Duodenal mucosa (tissue), 2 donors: ENCODE data around the gene UGT1A8.

Experiments
- H3K27ac ChIP-seq: one replicate; pipeline ENCODE4 v1.7.0; 2013; ENCODE audit warnings: low read depth, low read length
- H3K27me3 ChIP-seq, 2 donors: one replicate each; pipeline ENCODE4 v1.7.0; 2013; ENCODE audit warnings: low read length in 2 of 2, control low read depth in 1 of 2; ENCODE audit not compliant: insufficient read depth in 2 of 2, control insufficient read depth in 1 of 2
- H3K36me3 ChIP-seq, 2 donors: one replicate each; pipeline ENCODE4 v1.7.0; 2013; ENCODE audit warnings: low read length in 2 of 2, control low read depth in 1 of 2; ENCODE audit not compliant: insufficient read depth in 2 of 2, control insufficient read depth in 1 of 2
- H3K4me1 ChIP-seq, 2 donors: one replicate each; pipeline ENCODE4 v1.7.0; 2013; ENCODE audit warnings: low read length in 2 of 2, control low read depth in 1 of 2; ENCODE audit not compliant: insufficient read depth in 2 of 2, control insufficient read depth in 1 of 2
- H3K4me3 ChIP-seq, 2 donors: one replicate each; pipeline ENCODE4 v1.7.0; 2013; ENCODE audit warnings: low read length in 2 of 2, low read depth in 1 of 2
- H3K9ac ChIP-seq, 2 donors: one replicate each; pipeline ENCODE4 v1.7.0; 2013; ENCODE audit warnings: low read length in 2 of 2, low read depth in 1 of 2
- H3K9me3 ChIP-seq, 2 donors: one replicate each; pipeline ENCODE4 v1.7.0; 2013; ENCODE audit warnings: low read length in 2 of 2, control low read depth in 1 of 2; ENCODE audit not compliant: control insufficient read depth in 1 of 2

UGT1A8 gene

GRCh38 chr2:233681521-233682099 lies 64.2 kb downstream of the UGT1A8 start, which contains the start of gene UGT1A7:
Gene UGT1A7 (plus strand): TSS chr2:233681901. CDS start chr2:233681938, 37 bp downstream.
- no peaks in the 10 kb centered on the region for H3K4me1 ChIP-seq
- no peak within 1 kb of the TSS for H3K27ac ChIP-seq
- H3K9ac ChIP-seq: no peak within 1 kb of the TSS
- H3K27me3 ChIP-seq: no peaks in the 10 kb centered on the region
- H3K9me3 ChIP-seq: no peaks in the 10 kb centered on the region
- no peak within 1 kb of the TSS for H3K4me3 ChIP-seq
- no peaks in the 10 kb centered on the region for H3K36me3 ChIP-seq

- Histone ChIP-seq H3K4me3 (no peak overlapping the region), H3K9ac (no peak overlapping the region), H3K27ac (no peak overlapping the region), H3K27me3 (no peaks in the 10 kb centered on the region), H3K4me1 (peaks cover 8 to 10% of the 10 kb centered on the region in 2 donors), H3K9me3 (no peaks in the 10 kb centered on the region), H3K36me3 (no peaks in the 10 kb centered on the region)
These were observed 67.2 kb downstream of the UGT1A8 start for GRCh38 chr2:233684640-233685039.

- Histone ChIP-seq H3K9me3 (no peaks in the 10 kb centered on the region), H3K4me1 (peaks cover 23 to 24% of the 10 kb centered on the region in 2 donors), H3K27ac (no peak overlapping the region), H3K9ac (no peak overlapping the region), H3K4me3 (no peak overlapping the region), H3K27me3 (no peaks in the 10 kb centered on the region), H3K36me3 (no peaks in the 10 kb centered on the region)
These were observed 69.5 kb downstream of the UGT1A8 start for GRCh38 chr2:233686928-233687327.

GRCh38 chr2:233688341-233688740 lies 70.9 kb downstream of the UGT1A8 start:
- H3K9ac ChIP-seq: no peak overlapping the region
- no peak overlapping the region for H3K4me3 ChIP-seq
- H3K36me3 ChIP-seq: no peaks in the 10 kb centered on the region
- H3K27me3 ChIP-seq: no peaks in the 10 kb centered on the region
- H3K27ac ChIP-seq: no peak overlapping the region
- H3K9me3 ChIP-seq: no peaks in the 10 kb centered on the region
- peaks cover 29 to 35% of the 10 kb centered on the region in 2 donors for H3K4me1 ChIP-seq

- Histone ChIP-seq H3K27me3 (no peaks in the 10 kb centered on the region), H3K4me1 (peaks cover 36 to 40% of the 10 kb centered on the region in 2 donors), H3K4me3 (no peak overlapping the region), H3K9me3 (no peaks in the 10 kb centered on the region), H3K36me3 (no peaks in the 10 kb centered on the region), H3K27ac (no peak overlapping the region), H3K9ac (no peak overlapping the region)
These were observed 71.6 kb downstream of the UGT1A8 start for GRCh38 chr2:233689031-233689430.

- Histone ChIP-seq H3K4me3 (no peak overlapping the region), H3K4me1 (peaks cover 37 to 41% of the 10 kb centered on the region in 2 donors), H3K27ac (no peak overlapping the region), H3K9me3 (no peaks in the 10 kb centered on the region), H3K27me3 (no peaks in the 10 kb centered on the region), H3K9ac (no peak overlapping the region), H3K36me3 (no peaks in the 10 kb centered on the region)
These were observed 72.1 kb downstream of the UGT1A8 start for GRCh38 chr2:233689501-233689900.

- Histone ChIP-seq H3K9me3 (no peaks in the 10 kb centered on the region), H3K4me1 (peaks cover 37 to 41% of the 10 kb centered on the region in 2 donors), H3K9ac (no peak overlapping the region), H3K27ac (no peak overlapping the region), H3K4me3 (no peak overlapping the region), H3K36me3 (no peaks in the 10 kb centered on the region), H3K27me3 (no peaks in the 10 kb centered on the region)
These were observed 73.0 kb downstream of the UGT1A8 start for GRCh38 chr2:233690444-233690843.

- no peak overlapping the region for H3K9ac ChIP-seq
- peak overlapping the region; percentile 4 to 46 for H3K4me3 ChIP-seq
- no peak overlapping the region for H3K27ac ChIP-seq
- no peaks in the 10 kb centered on the region for H3K36me3 ChIP-seq
- no peaks in the 10 kb centered on the region for H3K9me3 ChIP-seq
- no peaks in the 10 kb centered on the region for H3K27me3 ChIP-seq
- peaks cover 37 to 41% of the 10 kb centered on the region in 2 donors for H3K4me1 ChIP-seq
These were observed 74.3 kb downstream of the UGT1A8 start for GRCh38 chr2:233691443-233692433.

- H3K4me3 ChIP-seq: peak within 1 kb of the TSS; percentile 4 to 46
- no peak within 1 kb of the TSS for H3K9ac ChIP-seq
- no peaks in the 10 kb centered on the region for H3K9me3 ChIP-seq
- no peak within 1 kb of the TSS for H3K27ac ChIP-seq
- H3K36me3 ChIP-seq: no peaks in the 10 kb centered on the region
- H3K4me1 ChIP-seq: peaks cover 37 to 41% of the 10 kb centered on the region in 2 donors
- no peaks in the 10 kb centered on the region for H3K27me3 ChIP-seq
These were observed 75.2 kb downstream of the UGT1A8 start, which contains the start of gene UGT1A6 for GRCh38 chr2:233692648-233693047. Gene UGT1A6 (plus strand): TSS chr2:233692890. CDS start chr2:233693005, 115 bp downstream.

GRCh38 chr2:233693963-233694362 lies 76.5 kb downstream of the UGT1A8 start:
- Histone ChIP-seq H3K9ac (no peak overlapping the region), H3K27ac (no peak overlapping the region)

More at GRCh38 chr2:233693963-233694362, 76.5 kb downstream of the UGT1A8 start:
- Histone ChIP-seq H3K4me1 (peaks cover 34 to 37% of the 10 kb centered on the region in 2 donors), H3K27me3 (no peaks in the 10 kb centered on the region), H3K9me3 (no peaks in the 10 kb centered on the region), H3K36me3 (no peaks in the 10 kb centered on the region), H3K4me3 (no peak overlapping the region)
